ENCODE measurements around the gene MYO5B.

The MYO5B gene

DNA sequence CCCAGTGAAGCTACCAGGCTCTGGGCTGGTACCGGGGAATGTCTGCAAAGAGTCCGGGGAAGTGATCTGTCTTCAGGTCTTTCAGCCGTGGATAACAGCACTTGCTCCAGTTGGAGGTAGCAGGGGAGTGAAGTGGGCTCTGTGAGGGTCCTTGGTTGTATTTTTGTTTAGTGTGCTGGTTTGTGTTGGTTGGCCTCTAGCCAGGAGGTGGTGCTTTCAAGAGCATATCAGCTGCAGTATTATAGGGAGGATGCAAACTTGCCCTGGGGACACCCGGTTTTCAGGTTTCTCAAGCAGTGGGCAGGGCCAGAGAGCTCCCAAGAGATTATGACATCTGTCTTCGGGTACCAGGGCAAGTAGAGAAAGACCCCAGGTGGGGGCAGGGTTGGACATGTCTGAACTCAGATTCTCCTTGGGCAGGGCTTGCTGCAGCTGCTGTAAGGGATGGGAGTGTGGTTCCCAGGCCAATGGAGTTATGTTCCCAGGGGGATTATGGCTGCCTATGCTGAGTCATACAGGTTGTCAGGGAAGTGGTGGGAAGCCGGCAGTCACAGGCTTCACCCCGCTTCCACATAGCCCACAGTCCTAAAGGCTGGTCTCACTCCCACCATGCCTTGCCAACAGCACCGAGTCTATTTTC lies 416.0 kb downstream of the MYO5B start:
- no peak for TF ChIP-seq EZH2phosphoT487 (conservative IDR thresholded peaks at IDR 0.05; ENCODE audit: low read length)
- TF ChIP-seq CTCF (IDR thresholded peaks at IDR 0.05; ENCODE audit: insufficient read depth, low read length, poor library complexity, severe bottlenecking), result no peak
- Histone ChIP-seq H4K20me1 (ENCODE audit: low read depth, low read length) (no peaks in the 10 kb centered on the region), H3K9me2 (replicated peaks; ENCODE audit: insufficient read depth, low read length) (no peaks in the 10 kb centered on the region), H3K27me3 (ENCODE audit: low read length) (no peaks in the 10 kb centered on the region), H3K36me3 (ENCODE audit: low read length) (peaks cover 6% of the 10 kb centered on the region), H3K27ac (ENCODE audit: low read depth, low read length) (no peak overlapping the region), H3K9me3 (ENCODE audit: insufficient read depth, low read length) (no peaks in the 10 kb centered on the region), H3K79me2 (ENCODE audit: insufficient read depth, low read length) (no peaks in the 10 kb centered on the region), H3K4me3 (ENCODE audit: insufficient read depth, low read length, poor library complexity, severe bottlenecking) (no peak overlapping the region), H3K4me2 (ENCODE audit: low read depth, low read length, poor library complexity, severe bottlenecking) (no peak overlapping the region), H3K9ac (ENCODE audit: low read length) (no peak overlapping the region), H3F3A (ENCODE audit: insufficient read depth) (no peaks in the 10 kb centered on the region), H2AFZ (ENCODE audit: low read depth, low read length, severe bottlenecking) (no peak overlapping the region)
